Measurements from ENCODE around the gene PRX. TPM values are rescaled to one million over a fixed set of nuclear protein-coding genes. Genes with fewer than 3 reads are reported as not detected.

Gene PRX
- total and polyA plus RNA-seq, 2 donors from 2014 or later: 4.5 to 12.6 TPM

- Histone ChIP-seq H3K4me3 (ENCODE audit: low read length in 3 of 3) (no peak overlapping the region), H3K4me1 (ENCODE audit: control insufficient read depth in 2 of 3, insufficient read depth in 2 of 3, low read depth in 1 of 3, low read length in 3 of 3) (no peaks in the 10 kb centered on the region), H3K9ac (ENCODE audit: low read length in 3 of 3) (no peak overlapping the region), H3K9me3 (ENCODE audit: control insufficient read depth in 2 of 3, insufficient read depth in 1 of 3, low read length in 3 of 3) (no peaks in the 10 kb centered on the region), H3K27ac (ENCODE audit: low read depth in 2 of 2, low read length in 2 of 2) (no peak overlapping the region), H3K36me3 (ENCODE audit: control insufficient read depth in 2 of 3, insufficient read depth in 3 of 3, low read length in 3 of 3) (peaks cover 0 to 4% (median 0%) of the 10 kb centered on the region in 3 donors), H3K27me3 (ENCODE audit: control insufficient read depth, insufficient read depth, low read length) (no peaks in the 10 kb centered on the region)
- FAIRE-seq (no peak), DNase-seq (peak in 1 of 5 donors; percentile 21)
- intact Hi-C loops (cut with DNase I): no loop called here
- TF ChIP-seq CTCF (IDR thresholded peaks at IDR 0.05; ENCODE audit: borderline replicate concordance, extremely low read depth, insufficient read depth): no peak
These were observed 56.2 kb downstream of the PRX start for GRCh38 chr19:40356681-40357595.

- FAIRE-seq (no peak), DNase-seq (no peak)
- no peak overlapping the region for H3K27ac ChIP-seq (ENCODE audit: low read depth in 2 of 2, low read length in 2 of 2)
- no peaks in the 10 kb centered on the region for H3K27me3 ChIP-seq (ENCODE audit: control insufficient read depth, insufficient read depth, low read length)
- H3K9ac ChIP-seq (ENCODE audit: low read length in 3 of 3): no peak overlapping the region
- H3K36me3 ChIP-seq (ENCODE audit: control insufficient read depth in 2 of 3, insufficient read depth in 3 of 3, low read length in 3 of 3): peaks cover 0 to 4% (median 0%) of the 10 kb centered on the region in 3 donors
- no peaks in the 10 kb centered on the region for H3K9me3 ChIP-seq (ENCODE audit: control insufficient read depth in 2 of 3, insufficient read depth in 1 of 3, low read length in 3 of 3)
- no peak for TF ChIP-seq CTCF (IDR thresholded peaks at IDR 0.05; ENCODE audit: borderline replicate concordance, extremely low read depth, insufficient read depth)
- intact Hi-C loops (cut with DNase I): no loop called here
- H3K4me1 ChIP-seq (ENCODE audit: control insufficient read depth in 2 of 3, insufficient read depth in 2 of 3, low read depth in 1 of 3, low read length in 3 of 3): no peaks in the 10 kb centered on the region
- H3K4me3 ChIP-seq (ENCODE audit: low read length in 3 of 3): no peak overlapping the region
These were observed 57.0 kb downstream of the PRX start for GRCh38 chr19:40355975-40356680.

GRCh38 chr19:40348961-40349507 is 64.1 kb downstream of the PRX start:
- intact Hi-C loops (cut with DNase I): no loop called here
- peaks cover 0 to 10% (median 4%) of the 10 kb centered on the region in 3 donors for H3K4me1 ChIP-seq (ENCODE audit: control insufficient read depth in 2 of 3, insufficient read depth in 2 of 3, low read depth in 1 of 3, low read length in 3 of 3)
- no peak for FAIRE-seq
- peak overlapping the region; percentile 92 to 100 (median 99) for H3K4me3 ChIP-seq (ENCODE audit: low read length in 3 of 3)
- peak overlapping the region; percentile 51 to 99 (median 99) for H3K9ac ChIP-seq (ENCODE audit: low read length in 3 of 3)
- H3K9me3 ChIP-seq (ENCODE audit: control insufficient read depth in 2 of 3, insufficient read depth in 1 of 3, low read length in 3 of 3): no peaks in the 10 kb centered on the region
- DNase-seq: peak in 3 of 5 donors; percentile 26 to 67 (median 54)
- no peak overlapping the region for H3K27ac ChIP-seq (ENCODE audit: low read depth in 2 of 2, low read length in 2 of 2)
- H3K36me3 ChIP-seq (ENCODE audit: control insufficient read depth in 2 of 3, insufficient read depth in 3 of 3, low read length in 3 of 3): peaks cover 0 to 3% (median 0%) of the 10 kb centered on the region in 3 donors
- TF ChIP-seq CTCF (IDR thresholded peaks at IDR 0.05; ENCODE audit: borderline replicate concordance, extremely low read depth, insufficient read depth): no peak
- H3K27me3 ChIP-seq (ENCODE audit: control insufficient read depth, insufficient read depth, low read length): no peaks in the 10 kb centered on the region
